Neural cell (in vitro differentiated cells): ENCODE data around the gene BMPR1B. TPM values are rescaled to one million over a fixed set of nuclear protein-coding genes. Genes with fewer than 3 reads are reported as not detected.

ENCODE experiments used
- H2AFZ ChIP-seq: fragments of 200-600, 300-800 bp; sonication (generic), shearing (Covaris generic); 2 replicates; pipeline ENCODE4 v1.6.0; 2014; ENCODE audit warnings: low read depth, mild to moderate bottlenecking, antibody characterized with exemption, low read length, moderate library complexity
- H3F3A ChIP-seq: fragments of 200-600 bp; shearing (Covaris generic); 2 replicates; pipeline ENCODE4 v1.6.1; 2016; ENCODE audit warnings: mild to moderate bottlenecking, moderate library complexity, mixed read lengths, antibody characterized with exemption, low read length; ENCODE audit not compliant: insufficient read depth, poor library complexity, severe bottlenecking
- H3K27ac ChIP-seq: fragments of 200-600, 300-800 bp; sonication (generic), shearing (Covaris generic); 2 replicates; pipeline ENCODE4 v1.5.1; 2014; ENCODE audit warnings: mild to moderate bottlenecking, low read length, moderate library complexity
- H3K27me3 ChIP-seq: fragments of 300-800, 200-600 bp; sonication (generic), shearing (Covaris generic); 2 replicates; pipeline ENCODE4 v1.6.0; 2014; ENCODE audit warnings: mild to moderate bottlenecking, low read depth, low read length, moderate library complexity; ENCODE audit not compliant: insufficient read depth
- H3K36me3 ChIP-seq: fragments of 300-800, 200-600 bp; sonication (generic), shearing (Covaris generic); 2 replicates; pipeline ENCODE4 v1.5.1; 2014; ENCODE audit warnings: mild to moderate bottlenecking, antibody characterized with exemption, low read length, moderate library complexity; ENCODE audit not compliant: insufficient read depth
- H3K4me2 ChIP-seq: fragments of 300-800, 200-600 bp; sonication (generic), shearing (Covaris generic); 2 replicates; pipeline ENCODE4 v1.6.0; 2014; ENCODE audit warnings: mild to moderate bottlenecking, low read length
- H3K4me3 ChIP-seq: fragments of 300-800, 200-600 bp; sonication (generic), shearing (Covaris generic); 2 replicates; pipeline ENCODE4 v1.5.1; 2014; ENCODE audit warnings: mild to moderate bottlenecking, low read length, moderate library complexity
- H3K79me2 ChIP-seq: fragments of 200-600 bp; shearing (Covaris generic); replicated peaks from 2 replicates; pipeline ENCODE4 v1.6.0; 2014; ENCODE audit warnings: mild to moderate bottlenecking, low read length, moderate library complexity; ENCODE audit not compliant: insufficient read depth
- H3K9ac ChIP-seq: fragments of 300-800, 200-600 bp; sonication (generic), shearing (Covaris generic); 2 replicates; pipeline ENCODE4 v1.6.1; 2016; ENCODE audit warnings: mild to moderate bottlenecking, low read length, mixed read lengths
- H3K9me2 ChIP-seq: fragments of 200-600 bp; shearing (Covaris generic); 2 replicates; pipeline ENCODE4 v1.6.1; 2016; ENCODE audit warnings: mild to moderate bottlenecking, low read length, mixed read lengths; ENCODE audit not compliant: insufficient read depth
- H3K9me3 ChIP-seq: fragments of 200-600, 300-800 bp; sonication (generic), shearing (Covaris generic); 2 replicates; pipeline ENCODE4 v1.6.1; 2016; ENCODE audit warnings: mild to moderate bottlenecking, mixed run types, low read length, moderate library complexity, mixed read lengths
- H4K20me1 ChIP-seq: fragments of 200-600 bp; shearing (Covaris generic); 2 replicates; pipeline ENCODE4 v1.6.1; 2016; ENCODE audit warnings: mild to moderate bottlenecking, mixed run types; ENCODE audit not compliant: insufficient read depth
- EP300 ChIP-seq: fragments of 450-650 bp; conservative IDR thresholded peaks from 2 replicates; pipeline ENCODE4 v1.6.1; 2014; ENCODE audit warnings: antibody characterized with exemption, mild to moderate bottlenecking, moderate library complexity; ENCODE audit not compliant: poor library complexity, severe bottlenecking
- EZH2 ChIP-seq: fragments of 200-600, 300-800 bp; shearing (Covaris generic), sonication (generic); IDR thresholded peaks from 2 replicates; pipeline ENCODE4 v1.6.1; 2014; ENCODE audit warnings: antibody characterized with exemption, low read length, borderline replicate concordance, mild to moderate bottlenecking; ENCODE audit not compliant: insufficient read depth, poor library complexity, severe bottlenecking
- MXI1 ChIP-seq: fragments of 450-650 bp; conservative IDR thresholded peaks from 2 replicates; pipeline ENCODE4 v1.6.1; 2014; ENCODE audit warnings: antibody characterized with exemption, mild to moderate bottlenecking; ENCODE audit not compliant: poor library complexity, severe bottlenecking
- POLR2AphosphoS5 ChIP-seq: IDR thresholded peaks from 2 replicates; pipeline ENCODE4 v1.6.1; 2012
- SMC3 ChIP-seq: fragments of 450-650 bp; conservative IDR thresholded peaks from 2 replicates; pipeline ENCODE4 v1.6.1; 2014; ENCODE audit warnings: antibody characterized with exemption, mild to moderate bottlenecking, moderate library complexity; ENCODE audit not compliant: poor library complexity
- TAF1 ChIP-seq: IDR thresholded peaks from 2 replicates; pipeline ENCODE4 v1.6.1; 2012; ENCODE audit warnings: low read depth
- polyA plus RNA-seq: library from polyadenylated mRNA; depleted of rRNA; stranded (reverse); fragments of >200 nt; gene quantifications from 2 replicates; pipeline ENCODE4 v1.2.3, GENCODE V29; 2014
- TF ChIP-seq, protein P1 (sequence below): IDR thresholded peaks from 2 replicates; pipeline ENCODE4 v1.6.1; 2012; ENCODE audit warnings: borderline replicate concordance
- TF ChIP-seq, protein P2 (sequence below): fragments of 450-650 bp; IDR thresholded peaks from 2 replicates; pipeline ENCODE4 v1.5.1; 2014; ENCODE audit warnings: antibody characterized with exemption, mild to moderate bottlenecking, moderate library complexity; ENCODE audit not compliant: poor library complexity, severe bottlenecking

Gene BMPR1B
- polyA plus RNA-seq, 1 donor from 2014 or later: 1.6 TPM

DNA sequence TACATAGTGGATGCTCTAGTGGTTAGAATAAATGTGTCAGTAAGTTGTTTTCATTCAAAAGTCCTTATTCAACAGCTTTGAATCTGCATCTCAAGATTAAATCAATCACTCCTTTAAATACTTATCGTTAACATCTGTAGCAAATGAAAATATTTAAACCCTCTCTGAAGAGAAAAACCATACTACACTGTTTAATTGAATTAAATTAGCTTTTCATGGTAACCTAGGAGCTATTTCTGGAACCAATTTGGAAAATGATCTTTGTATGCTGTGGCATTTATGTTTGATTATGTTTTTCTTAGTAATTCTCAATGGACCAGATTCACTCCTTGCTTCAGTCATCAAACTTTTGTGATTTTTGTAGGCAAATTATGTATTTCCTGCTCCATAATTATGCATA, 9.7 kb downstream of the BMPR1B start:
- H3K4me2 ChIP-seq: no peak overlapping the region
- TF ChIP-seq EZH2: no peak
- TF ChIP-seq, protein P1, sequence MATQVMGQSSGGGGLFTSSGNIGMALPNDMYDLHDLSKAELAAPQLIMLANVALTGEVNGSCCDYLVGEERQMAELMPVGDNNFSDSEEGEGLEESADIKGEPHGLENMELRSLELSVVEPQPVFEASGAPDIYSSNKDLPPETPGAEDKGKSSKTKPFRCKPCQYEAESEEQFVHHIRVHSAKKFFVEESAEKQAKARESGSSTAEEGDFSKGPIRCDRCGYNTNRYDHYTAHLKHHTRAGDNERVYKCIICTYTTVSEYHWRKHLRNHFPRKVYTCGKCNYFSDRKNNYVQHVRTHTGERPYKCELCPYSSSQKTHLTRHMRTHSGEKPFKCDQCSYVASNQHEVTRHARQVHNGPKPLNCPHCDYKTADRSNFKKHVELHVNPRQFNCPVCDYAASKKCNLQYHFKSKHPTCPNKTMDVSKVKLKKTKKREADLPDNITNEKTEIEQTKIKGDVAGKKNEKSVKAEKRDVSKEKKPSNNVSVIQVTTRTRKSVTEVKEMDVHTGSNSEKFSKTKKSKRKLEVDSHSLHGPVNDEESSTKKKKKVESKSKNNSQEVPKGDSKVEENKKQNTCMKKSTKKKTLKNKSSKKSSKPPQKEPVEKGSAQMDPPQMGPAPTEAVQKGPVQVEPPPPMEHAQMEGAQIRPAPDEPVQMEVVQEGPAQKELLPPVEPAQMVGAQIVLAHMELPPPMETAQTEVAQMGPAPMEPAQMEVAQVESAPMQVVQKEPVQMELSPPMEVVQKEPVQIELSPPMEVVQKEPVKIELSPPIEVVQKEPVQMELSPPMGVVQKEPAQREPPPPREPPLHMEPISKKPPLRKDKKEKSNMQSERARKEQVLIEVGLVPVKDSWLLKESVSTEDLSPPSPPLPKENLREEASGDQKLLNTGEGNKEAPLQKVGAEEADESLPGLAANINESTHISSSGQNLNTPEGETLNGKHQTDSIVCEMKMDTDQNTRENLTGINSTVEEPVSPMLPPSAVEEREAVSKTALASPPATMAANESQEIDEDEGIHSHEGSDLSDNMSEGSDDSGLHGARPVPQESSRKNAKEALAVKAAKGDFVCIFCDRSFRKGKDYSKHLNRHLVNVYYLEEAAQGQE: no peak
- no peak for TF ChIP-seq EP300
- TF ChIP-seq MXI1: no peak
- no peaks in the 10 kb centered on the region for H3F3A ChIP-seq
- H2AFZ ChIP-seq: no peak overlapping the region
- no peak overlapping the region for H3K9ac ChIP-seq
- no peaks in the 10 kb centered on the region for H4K20me1 ChIP-seq
- no peaks in the 10 kb centered on the region for H3K27me3 ChIP-seq
- no peak overlapping the region for H3K4me3 ChIP-seq
- H3K36me3 ChIP-seq: no peaks in the 10 kb centered on the region
- no peak overlapping the region for H3K27ac ChIP-seq
- H3K9me3 ChIP-seq: no peaks in the 10 kb centered on the region
- no peaks in the 10 kb centered on the region for H3K9me2 ChIP-seq
- H3K79me2 ChIP-seq: no peaks in the 10 kb centered on the region

DNA sequence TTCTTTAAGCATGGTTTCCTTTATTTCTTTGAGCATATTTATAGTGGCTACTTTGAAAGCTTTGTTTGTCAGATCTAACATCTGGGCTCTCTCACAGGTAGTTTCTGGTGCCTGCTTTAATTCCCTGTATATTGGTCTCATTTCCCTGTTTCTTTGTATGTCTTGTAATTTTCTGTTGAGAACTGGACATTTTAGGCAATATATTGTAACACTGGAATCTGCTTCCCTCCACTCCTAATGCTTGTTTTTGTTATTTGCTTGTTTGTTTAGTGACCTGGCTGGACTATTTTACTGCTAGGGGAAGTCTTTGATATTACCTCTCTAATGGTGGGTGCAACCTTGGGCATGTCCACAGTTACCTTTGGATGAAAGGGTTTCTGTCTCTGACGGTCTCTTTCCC, 25.0 kb downstream of the BMPR1B start:
- no peak for TF ChIP-seq MXI1
- no peak for TF ChIP-seq POLR2AphosphoS5
- TF ChIP-seq TAF1: no peak
- TF ChIP-seq, protein P2, sequence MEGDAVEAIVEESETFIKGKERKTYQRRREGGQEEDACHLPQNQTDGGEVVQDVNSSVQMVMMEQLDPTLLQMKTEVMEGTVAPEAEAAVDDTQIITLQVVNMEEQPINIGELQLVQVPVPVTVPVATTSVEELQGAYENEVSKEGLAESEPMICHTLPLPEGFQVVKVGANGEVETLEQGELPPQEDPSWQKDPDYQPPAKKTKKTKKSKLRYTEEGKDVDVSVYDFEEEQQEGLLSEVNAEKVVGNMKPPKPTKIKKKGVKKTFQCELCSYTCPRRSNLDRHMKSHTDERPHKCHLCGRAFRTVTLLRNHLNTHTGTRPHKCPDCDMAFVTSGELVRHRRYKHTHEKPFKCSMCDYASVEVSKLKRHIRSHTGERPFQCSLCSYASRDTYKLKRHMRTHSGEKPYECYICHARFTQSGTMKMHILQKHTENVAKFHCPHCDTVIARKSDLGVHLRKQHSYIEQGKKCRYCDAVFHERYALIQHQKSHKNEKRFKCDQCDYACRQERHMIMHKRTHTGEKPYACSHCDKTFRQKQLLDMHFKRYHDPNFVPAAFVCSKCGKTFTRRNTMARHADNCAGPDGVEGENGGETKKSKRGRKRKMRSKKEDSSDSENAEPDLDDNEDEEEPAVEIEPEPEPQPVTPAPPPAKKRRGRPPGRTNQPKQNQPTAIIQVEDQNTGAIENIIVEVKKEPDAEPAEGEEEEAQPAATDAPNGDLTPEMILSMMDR: no peak
- TF ChIP-seq EP300: no peak
- no peak for TF ChIP-seq SMC3
- TF ChIP-seq EZH2: no peak
- TF ChIP-seq, protein P1: no peak

More for the DNA sequence above, 25.0 kb downstream of the BMPR1B start:
- Histone ChIP-seq H3K4me2 (no peak overlapping the region), H2AFZ (no peak overlapping the region), H3K4me3 (no peak overlapping the region), H3K9me2 (no peaks in the 10 kb centered on the region), H3K27me3 (no peaks in the 10 kb centered on the region), H3K9ac (no peak overlapping the region), H3F3A (no peaks in the 10 kb centered on the region), H3K36me3 (no peaks in the 10 kb centered on the region), H4K20me1 (no peaks in the 10 kb centered on the region), H3K27ac (no peak overlapping the region), H3K79me2 (no peaks in the 10 kb centered on the region), H3K9me3 (no peaks in the 10 kb centered on the region)
